Measurements from ENCODE around the gene GALNT17. TPM values are rescaled to one million over a fixed set of nuclear protein-coding genes. Genes with fewer than 3 reads are reported as not detected.

The GALNT17 gene
- total and polyA plus RNA-seq, 2 experiments from 2014 or later, result 11.1 to 65.6 TPM

GRCh38 chr7:71495828-71496227 is 363.9 kb downstream of the GALNT17 start:
- Histone ChIP-seq H3F3A (replicated peaks; ENCODE audit: low read depth) (no peaks in the 10 kb centered on the region), H3K4me2 (no peak overlapping the region), H3K9me2 (ENCODE audit: insufficient read depth) (0 out of 2 replicates have a peak, but pooled peaks cover 6% of the 10 kb centered on the region), H2AFZ (no peak overlapping the region), H3K79me2 (replicated peaks; ENCODE audit: insufficient read depth) (no peaks in the 10 kb centered on the region), H3K36me3 (ENCODE audit: insufficient read depth) (no peaks in the 10 kb centered on the region; the same call in 1 of the 2 replicates), H4K20me1 (replicated peaks; ENCODE audit: insufficient read depth) (no peaks in the 10 kb centered on the region), H3K4me1 (ENCODE audit: insufficient read depth) (peaks cover 21% of the 10 kb centered on the region), H3K27me3 (ENCODE audit: insufficient read depth) (no peaks in the 10 kb centered on the region), H3K27ac (ENCODE audit: low read depth) (no peak overlapping the region), H3K4me3 (no peak overlapping the region)
- no peak for TF ChIP-seq POLR2AphosphoS5 (IDR thresholded peaks at IDR 0.05; ENCODE audit: low read depth)
- no peak for TF ChIP-seq ZNF331 (CRISPR knock-in tag; IDR thresholded peaks at IDR 0.05; ENCODE audit: low read depth)
- no peak for TF ChIP-seq STAT1 (IDR thresholded peaks at IDR 0.05; ENCODE audit: unreplicated experiment)
- TF ChIP-seq JUNB (IDR thresholded peaks at IDR 0.05; ENCODE audit: unreplicated experiment), result no peak
- TF ChIP-seq NANOG (IDR thresholded peaks at IDR 0.05; ENCODE audit: borderline replicate concordance), result no peak
- no peak for TF ChIP-seq ZNF114 (CRISPR knock-in tag; IDR thresholded peaks at IDR 0.05)
- no peak for TF ChIP-seq EZH2 (IDR thresholded peaks at IDR 0.05; ENCODE audit: low read depth, unreplicated experiment)
- TF ChIP-seq, protein P1, sequence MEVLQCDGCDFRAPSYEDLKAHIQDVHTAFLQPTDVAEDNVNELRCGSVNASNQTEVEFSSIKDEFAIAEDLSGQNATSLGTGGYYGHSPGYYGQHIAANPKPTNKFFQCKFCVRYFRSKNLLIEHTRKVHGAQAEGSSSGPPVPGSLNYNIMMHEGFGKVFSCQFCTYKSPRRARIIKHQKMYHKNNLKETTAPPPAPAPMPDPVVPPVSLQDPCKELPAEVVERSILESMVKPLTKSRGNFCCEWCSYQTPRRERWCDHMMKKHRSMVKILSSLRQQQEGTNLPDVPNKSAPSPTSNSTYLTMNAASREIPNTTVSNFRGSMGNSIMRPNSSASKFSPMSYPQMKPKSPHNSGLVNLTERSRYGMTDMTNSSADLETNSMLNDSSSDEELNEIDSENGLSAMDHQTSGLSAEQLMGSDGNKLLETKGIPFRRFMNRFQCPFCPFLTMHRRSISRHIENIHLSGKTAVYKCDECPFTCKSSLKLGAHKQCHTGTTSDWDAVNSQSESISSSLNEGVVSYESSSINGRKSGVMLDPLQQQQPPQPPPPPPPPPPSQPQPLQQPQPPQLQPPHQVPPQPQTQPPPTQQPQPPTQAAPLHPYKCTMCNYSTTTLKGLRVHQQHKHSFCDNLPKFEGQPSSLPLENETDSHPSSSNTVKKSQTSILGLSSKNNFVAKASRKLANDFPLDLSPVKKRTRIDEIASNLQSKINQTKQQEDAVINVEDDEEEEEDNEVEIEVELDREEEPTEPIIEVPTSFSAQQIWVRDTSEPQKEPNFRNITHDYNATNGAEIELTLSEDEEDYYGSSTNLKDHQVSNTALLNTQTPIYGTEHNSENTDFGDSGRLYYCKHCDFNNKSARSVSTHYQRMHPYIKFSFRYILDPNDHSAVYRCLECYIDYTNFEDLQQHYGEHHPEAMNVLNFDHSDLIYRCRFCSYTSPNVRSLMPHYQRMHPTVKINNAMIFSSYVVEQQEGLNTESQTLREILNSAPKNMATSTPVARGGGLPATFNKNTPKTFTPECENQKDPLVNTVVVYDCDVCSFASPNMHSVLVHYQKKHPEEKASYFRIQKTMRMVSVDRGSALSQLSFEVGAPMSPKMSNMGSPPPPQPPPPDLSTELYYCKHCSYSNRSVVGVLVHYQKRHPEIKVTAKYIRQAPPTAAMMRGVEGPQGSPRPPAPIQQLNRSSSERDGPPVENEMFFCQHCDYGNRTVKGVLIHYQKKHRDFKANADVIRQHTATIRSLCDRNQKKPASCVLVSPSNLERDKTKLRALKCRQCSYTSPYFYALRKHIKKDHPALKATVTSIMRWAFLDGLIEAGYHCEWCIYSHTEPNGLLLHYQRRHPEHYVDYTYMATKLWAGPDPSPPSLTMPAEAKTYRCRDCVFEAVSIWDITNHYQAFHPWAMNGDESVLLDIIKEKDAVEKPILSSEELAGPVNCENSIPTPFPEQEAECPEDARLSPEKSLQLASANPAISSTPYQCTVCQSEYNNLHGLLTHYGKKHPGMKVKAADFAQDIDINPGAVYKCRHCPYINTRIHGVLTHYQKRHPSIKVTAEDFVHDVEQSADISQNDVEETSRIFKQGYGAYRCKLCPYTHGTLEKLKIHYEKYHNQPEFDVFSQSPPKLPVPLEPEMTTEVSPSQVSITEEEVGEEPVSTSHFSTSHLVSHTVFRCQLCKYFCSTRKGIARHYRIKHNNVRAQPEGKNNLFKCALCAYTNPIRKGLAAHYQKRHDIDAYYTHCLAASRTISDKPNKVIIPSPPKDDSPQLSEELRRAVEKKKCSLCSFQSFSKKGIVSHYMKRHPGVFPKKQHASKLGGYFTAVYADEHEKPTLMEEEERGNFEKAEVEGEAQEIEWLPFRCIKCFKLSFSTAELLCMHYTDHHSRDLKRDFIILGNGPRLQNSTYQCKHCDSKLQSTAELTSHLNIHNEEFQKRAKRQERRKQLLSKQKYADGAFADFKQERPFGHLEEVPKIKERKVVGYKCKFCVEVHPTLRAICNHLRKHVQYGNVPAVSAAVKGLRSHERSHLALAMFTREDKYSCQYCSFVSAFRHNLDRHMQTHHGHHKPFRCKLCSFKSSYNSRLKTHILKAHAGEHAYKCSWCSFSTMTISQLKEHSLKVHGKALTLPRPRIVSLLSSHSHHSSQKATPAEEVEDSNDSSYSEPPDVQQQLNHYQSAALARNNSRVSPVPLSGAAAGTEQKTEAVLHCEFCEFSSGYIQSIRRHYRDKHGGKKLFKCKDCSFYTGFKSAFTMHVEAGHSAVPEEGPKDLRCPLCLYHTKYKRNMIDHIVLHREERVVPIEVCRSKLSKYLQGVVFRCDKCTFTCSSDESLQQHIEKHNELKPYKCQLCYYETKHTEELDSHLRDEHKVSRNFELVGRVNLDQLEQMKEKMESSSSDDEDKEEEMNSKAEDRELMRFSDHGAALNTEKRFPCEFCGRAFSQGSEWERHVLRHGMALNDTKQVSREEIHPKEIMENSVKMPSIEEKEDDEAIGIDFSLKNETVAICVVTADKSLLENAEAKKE (CRISPR knock-in tag; IDR thresholded peaks at IDR 0.05), result no peak
- TF ChIP-seq, protein P2, sequence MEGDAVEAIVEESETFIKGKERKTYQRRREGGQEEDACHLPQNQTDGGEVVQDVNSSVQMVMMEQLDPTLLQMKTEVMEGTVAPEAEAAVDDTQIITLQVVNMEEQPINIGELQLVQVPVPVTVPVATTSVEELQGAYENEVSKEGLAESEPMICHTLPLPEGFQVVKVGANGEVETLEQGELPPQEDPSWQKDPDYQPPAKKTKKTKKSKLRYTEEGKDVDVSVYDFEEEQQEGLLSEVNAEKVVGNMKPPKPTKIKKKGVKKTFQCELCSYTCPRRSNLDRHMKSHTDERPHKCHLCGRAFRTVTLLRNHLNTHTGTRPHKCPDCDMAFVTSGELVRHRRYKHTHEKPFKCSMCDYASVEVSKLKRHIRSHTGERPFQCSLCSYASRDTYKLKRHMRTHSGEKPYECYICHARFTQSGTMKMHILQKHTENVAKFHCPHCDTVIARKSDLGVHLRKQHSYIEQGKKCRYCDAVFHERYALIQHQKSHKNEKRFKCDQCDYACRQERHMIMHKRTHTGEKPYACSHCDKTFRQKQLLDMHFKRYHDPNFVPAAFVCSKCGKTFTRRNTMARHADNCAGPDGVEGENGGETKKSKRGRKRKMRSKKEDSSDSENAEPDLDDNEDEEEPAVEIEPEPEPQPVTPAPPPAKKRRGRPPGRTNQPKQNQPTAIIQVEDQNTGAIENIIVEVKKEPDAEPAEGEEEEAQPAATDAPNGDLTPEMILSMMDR (conservative IDR thresholded peaks at IDR 0.05; ENCODE audit: low read depth in 2 of 2), result no peak
- TF ChIP-seq, protein P3, sequence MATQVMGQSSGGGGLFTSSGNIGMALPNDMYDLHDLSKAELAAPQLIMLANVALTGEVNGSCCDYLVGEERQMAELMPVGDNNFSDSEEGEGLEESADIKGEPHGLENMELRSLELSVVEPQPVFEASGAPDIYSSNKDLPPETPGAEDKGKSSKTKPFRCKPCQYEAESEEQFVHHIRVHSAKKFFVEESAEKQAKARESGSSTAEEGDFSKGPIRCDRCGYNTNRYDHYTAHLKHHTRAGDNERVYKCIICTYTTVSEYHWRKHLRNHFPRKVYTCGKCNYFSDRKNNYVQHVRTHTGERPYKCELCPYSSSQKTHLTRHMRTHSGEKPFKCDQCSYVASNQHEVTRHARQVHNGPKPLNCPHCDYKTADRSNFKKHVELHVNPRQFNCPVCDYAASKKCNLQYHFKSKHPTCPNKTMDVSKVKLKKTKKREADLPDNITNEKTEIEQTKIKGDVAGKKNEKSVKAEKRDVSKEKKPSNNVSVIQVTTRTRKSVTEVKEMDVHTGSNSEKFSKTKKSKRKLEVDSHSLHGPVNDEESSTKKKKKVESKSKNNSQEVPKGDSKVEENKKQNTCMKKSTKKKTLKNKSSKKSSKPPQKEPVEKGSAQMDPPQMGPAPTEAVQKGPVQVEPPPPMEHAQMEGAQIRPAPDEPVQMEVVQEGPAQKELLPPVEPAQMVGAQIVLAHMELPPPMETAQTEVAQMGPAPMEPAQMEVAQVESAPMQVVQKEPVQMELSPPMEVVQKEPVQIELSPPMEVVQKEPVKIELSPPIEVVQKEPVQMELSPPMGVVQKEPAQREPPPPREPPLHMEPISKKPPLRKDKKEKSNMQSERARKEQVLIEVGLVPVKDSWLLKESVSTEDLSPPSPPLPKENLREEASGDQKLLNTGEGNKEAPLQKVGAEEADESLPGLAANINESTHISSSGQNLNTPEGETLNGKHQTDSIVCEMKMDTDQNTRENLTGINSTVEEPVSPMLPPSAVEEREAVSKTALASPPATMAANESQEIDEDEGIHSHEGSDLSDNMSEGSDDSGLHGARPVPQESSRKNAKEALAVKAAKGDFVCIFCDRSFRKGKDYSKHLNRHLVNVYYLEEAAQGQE (IDR thresholded peaks at IDR 0.05; ENCODE audit: unreplicated experiment), result no peak
- no peak for TF ChIP-seq CREB1 (CRISPR knock-in tag; IDR thresholded peaks at IDR 0.05; ENCODE audit: low read depth)
- TF ChIP-seq EZH2phosphoT487 (IDR thresholded peaks at IDR 0.05; ENCODE audit: unreplicated experiment), result no peak
- Mint-ChIP-seq H3K36me3 (ENCODE audit: low read depth) (peaks cover 19% of the 10 kb centered on the region), H3K9me3 (no peaks in the 10 kb centered on the region; the same call in 1 of the 3 replicates), H3K27ac (no peak overlapping the region; the same call in 1 of the 2 replicates), H3K4me1 (peaks cover 20% of the 10 kb centered on the region), H3K27me3 (ENCODE audit: insufficient read depth, low read depth, poor library complexity) (peaks cover 6% of the 10 kb centered on the region), H3K4me3 (no peak overlapping the region)
- ATAC-seq, result no peak
- no peak for DNase-seq (ENCODE audit: low spot score)

All from GM23338 (cell line).